Thoracic aorta (tissue), 2 donors: ENCODE measurements around the gene NDOR1. TPM values are rescaled to one million over a fixed set of nuclear protein-coding genes. Genes with fewer than 3 reads are reported as not detected.

Experiments used
- ATAC-seq: fragments of 150-250 bp; one replicate; pipeline ENCODE4 v1.8.0; 2017; ENCODE audit warnings: low read depth; ENCODE audit not compliant: insufficient number of reproducible peaks, low FRiP score
- DNase-seq: peaks from one replicate; pipeline ENCODE4 v3.0.0-alpha.2; 2020; ENCODE audit warnings: low spot score
- H3K27ac ChIP-seq, 2 donors: fragments of 200-600 bp; sonication (generic); 1 replicate in 1 of 2; 2 replicates in 1 of 2; pipeline ENCODE4 v1.5.1; 2016; ENCODE audit warnings: mild to moderate bottlenecking in 2 of 2, moderate library complexity in 2 of 2
- H3K27me3 ChIP-seq: fragments of 200-600 bp; sonication (generic); replicated peaks from 2 replicates; pipeline ENCODE4 v1.6.0; 2016; ENCODE audit warnings: mild to moderate bottlenecking; ENCODE audit not compliant: insufficient read depth
- H3K36me3 ChIP-seq: fragments of 200-600 bp; sonication (generic); one replicate; pipeline ENCODE4 v1.5.1; 2016
- H3K4me1 ChIP-seq, 2 donors: fragments of 200-600 bp; sonication (generic); 1 replicate in 1 of 2; 2 replicates in 1 of 2; pipeline versions ENCODE4 v1.5.1 to v1.6.0; 2016; ENCODE audit warnings: low read depth in 2 of 2, mild to moderate bottlenecking in 1 of 2; ENCODE audit not compliant: control insufficient read depth in 1 of 2
- H3K4me3 ChIP-seq: fragments of 200-600 bp; sonication (generic); 2 replicates; pipeline ENCODE4 v1.5.1; 2016; ENCODE audit warnings: mild to moderate bottlenecking
- H3K9me3 ChIP-seq: fragments of 200-600 bp; sonication (generic); 2 replicates; pipeline ENCODE4 v1.5.1; 2016
- CTCF ChIP-seq: fragments of 200-600 bp; sonication (generic); IDR thresholded peaks from one replicate; pipeline ENCODE4 v1.5.1; 2019; ENCODE audit warnings: antibody characterized with exemption
- total RNA-seq, 2 donors: library from RNA; depleted of rRNA; stranded (reverse); fragments of >200 nt; gene quantifications; one replicate each; pipeline versions ENCODE4 v1.1.0 to v1.2.3, GENCODE V29; 2016

Gene NDOR1
- total RNA-seq, 2 donors from 2014 or later: 13.3 to 17.7 TPM

DNA sequence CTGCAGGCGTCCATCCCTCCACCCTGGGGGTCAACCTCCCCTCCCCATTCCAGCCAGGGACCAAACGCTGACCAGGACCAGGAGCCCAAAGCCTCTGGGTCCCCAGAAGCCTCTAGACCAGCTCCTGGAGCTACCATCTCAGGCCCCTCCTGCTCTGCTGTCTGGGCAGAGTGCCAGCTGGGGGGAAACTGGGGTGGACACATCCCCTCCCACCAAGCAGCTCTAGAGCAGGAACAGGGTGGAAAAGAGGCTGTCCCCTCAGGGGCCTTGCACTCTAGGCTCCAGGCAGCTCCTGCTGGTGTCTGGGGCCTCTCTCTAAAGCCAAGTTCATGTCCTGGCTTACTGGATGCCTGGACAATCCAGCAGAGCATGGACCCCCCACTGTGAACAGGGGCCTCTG lies 12.6 kb upstream of the NDOR1 start:
- Histone ChIP-seq H3K27me3 (no peaks in the 10 kb centered on the region), H3K4me1 (peaks cover 12 to 24% of the 10 kb centered on the region in 2 donors), H3K4me3 (no peak overlapping the region), H3K27ac (no peak overlapping the region), H3K9me3 (no peaks in the 10 kb centered on the region), H3K36me3 (peaks cover 15% of the 10 kb centered on the region)
- DNase-seq (no peak), ATAC-seq (no peak)
- no peak for TF ChIP-seq CTCF

GRCh38 chr9:137193771-137194170 lies 11.7 kb upstream of the NDOR1 start:
- no peak overlapping the region for H3K4me3 ChIP-seq
- no peak for TF ChIP-seq CTCF
- no peak for DNase-seq
- peaks cover 13 to 32% of the 10 kb centered on the region in 2 donors for H3K4me1 ChIP-seq
- H3K27ac ChIP-seq: no peak overlapping the region
- no peak for ATAC-seq
- peaks cover 15% of the 10 kb centered on the region for H3K36me3 ChIP-seq
- no peaks in the 10 kb centered on the region for H3K9me3 ChIP-seq
- H3K27me3 ChIP-seq: no peaks in the 10 kb centered on the region

DNA sequence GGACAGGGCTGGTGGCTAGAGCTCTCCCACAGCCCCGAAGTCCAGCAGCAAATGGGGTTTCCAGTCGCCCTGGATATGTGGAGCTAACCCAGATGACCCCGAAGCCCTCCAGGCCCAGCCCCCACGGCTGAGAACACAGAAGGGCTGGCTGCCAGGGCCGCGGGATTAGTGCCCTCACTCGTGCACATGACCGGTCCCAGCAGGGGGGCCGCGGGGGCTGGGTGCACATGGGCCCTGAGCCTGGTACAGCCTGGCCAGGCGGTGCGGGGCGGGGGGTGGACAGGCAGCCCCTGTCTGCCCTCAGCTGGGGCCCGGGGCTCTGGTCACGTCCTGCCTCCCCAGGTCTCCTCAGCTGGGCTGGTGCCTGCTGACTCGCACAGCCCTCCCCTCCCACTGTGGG lies 11.1 kb upstream of the NDOR1 start:
- H3K4me3 ChIP-seq: no peak overlapping the region
- DNase-seq: no peak
- ATAC-seq: no peak
- H3K4me1 ChIP-seq: peaks cover 17 to 36% of the 10 kb centered on the region in 2 donors
- H3K27me3 ChIP-seq: no peaks in the 10 kb centered on the region
- H3K27ac ChIP-seq: no peak overlapping the region
- H3K9me3 ChIP-seq: no peaks in the 10 kb centered on the region
- peaks cover 15% of the 10 kb centered on the region for H3K36me3 ChIP-seq
- TF ChIP-seq CTCF: no peak

GRCh38 chr9:137194909-137195308 lies 10.6 kb upstream of the NDOR1 start:
- TF ChIP-seq CTCF: no peak
- Histone ChIP-seq H3K4me3 (no peak overlapping the region), H3K27me3 (no peaks in the 10 kb centered on the region), H3K4me1 (peaks cover 16 to 36% of the 10 kb centered on the region in 2 donors), H3K9me3 (no peaks in the 10 kb centered on the region), H3K36me3 (peaks cover 13% of the 10 kb centered on the region), H3K27ac (no peak overlapping the region)
- ATAC-seq (no peak), DNase-seq (no peak)

- no peak for TF ChIP-seq CTCF
- Histone ChIP-seq H3K4me1 (peaks cover 11 to 28% of the 10 kb centered on the region in 2 donors), H3K4me3 (no peak overlapping the region), H3K36me3 (peaks cover 9% of the 10 kb centered on the region), H3K27me3 (no peaks in the 10 kb centered on the region), H3K27ac (no peak overlapping the region), H3K9me3 (no peaks in the 10 kb centered on the region)
- DNase-seq (no peak), ATAC-seq (no peak)
These were observed 9.8 kb upstream of the NDOR1 start for GRCh38 chr9:137195525-137196220.
